ENCODE measurements around the gene GJD2.

GJD2 gene

DNA sequence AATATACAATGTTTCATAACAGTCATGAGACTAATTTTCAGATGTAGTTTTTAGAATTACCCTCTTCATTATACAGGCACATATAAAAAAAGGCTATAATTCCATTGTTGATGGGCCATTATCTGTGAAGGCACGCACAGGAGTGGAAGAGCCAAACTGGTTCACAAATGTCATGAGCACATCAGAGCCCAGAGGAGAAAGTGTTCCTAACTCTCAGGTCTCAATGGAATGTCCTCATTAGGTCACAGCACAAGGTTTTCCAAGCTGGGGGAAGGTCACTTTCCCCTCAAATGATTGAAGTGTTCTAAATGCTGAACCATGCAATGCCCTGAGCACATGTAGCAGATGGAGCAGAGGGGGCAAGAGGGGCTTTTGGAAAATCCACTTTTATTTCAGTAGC lies 41.2 kb downstream of the GJD2 start:
- Histone ChIP-seq H3K4me1 (ENCODE audit: control insufficient read depth, insufficient read depth, low read length) (no peaks in the 10 kb centered on the region), H3K36me3 (ENCODE audit: control insufficient read depth, insufficient read depth, low read length) (no peaks in the 10 kb centered on the region), H3K27ac (ENCODE audit: low read depth, low read length) (no peak overlapping the region), H3K9me3 (ENCODE audit: control insufficient read depth, insufficient read depth, low read length) (no peaks in the 10 kb centered on the region), H3K9ac (ENCODE audit: low read depth, low read length) (no peak overlapping the region), H3K4me3 (ENCODE audit: low read depth, low read length) (no peak overlapping the region), H3K27me3 (ENCODE audit: control insufficient read depth, insufficient read depth, low read length) (no peaks in the 10 kb centered on the region)

GRCh38 chr15:34709866-34710265 lies 44.9 kb downstream of the GJD2 start:
- Histone ChIP-seq H3K36me3 (ENCODE audit: control insufficient read depth, insufficient read depth, low read length) (no peaks in the 10 kb centered on the region), H3K4me1 (ENCODE audit: control insufficient read depth, insufficient read depth, low read length) (peaks cover 3% of the 10 kb centered on the region), H3K9me3 (ENCODE audit: control insufficient read depth, insufficient read depth, low read length) (no peaks in the 10 kb centered on the region), H3K27me3 (ENCODE audit: control insufficient read depth, insufficient read depth, low read length) (no peaks in the 10 kb centered on the region), H3K27ac (ENCODE audit: low read depth, low read length) (no peak overlapping the region), H3K4me3 (ENCODE audit: low read depth, low read length) (no peak overlapping the region), H3K9ac (ENCODE audit: low read depth, low read length) (no peak overlapping the region)

- Histone ChIP-seq H3K9ac (ENCODE audit: low read depth, low read length) (no peak overlapping the region), H3K27me3 (ENCODE audit: control insufficient read depth, insufficient read depth, low read length) (no peaks in the 10 kb centered on the region), H3K27ac (ENCODE audit: low read depth, low read length) (no peak overlapping the region), H3K9me3 (ENCODE audit: control insufficient read depth, insufficient read depth, low read length) (no peaks in the 10 kb centered on the region), H3K36me3 (ENCODE audit: control insufficient read depth, insufficient read depth, low read length) (no peaks in the 10 kb centered on the region), H3K4me3 (ENCODE audit: low read depth, low read length) (no peak overlapping the region), H3K4me1 (ENCODE audit: control insufficient read depth, insufficient read depth, low read length) (peaks cover 3% of the 10 kb centered on the region)
Observed at GRCh38 chr15:34708422-34708821, 46.4 kb downstream of the GJD2 start.

- H3K9me3 ChIP-seq (ENCODE audit: control insufficient read depth, insufficient read depth, low read length): no peaks in the 10 kb centered on the region
- H3K4me3 ChIP-seq (ENCODE audit: low read depth, low read length): no peak overlapping the region
- H3K27me3 ChIP-seq (ENCODE audit: control insufficient read depth, insufficient read depth, low read length): no peaks in the 10 kb centered on the region
- H3K9ac ChIP-seq (ENCODE audit: low read depth, low read length): no peak overlapping the region
- H3K27ac ChIP-seq (ENCODE audit: low read depth, low read length): no peak overlapping the region
- H3K4me1 ChIP-seq (ENCODE audit: control insufficient read depth, insufficient read depth, low read length): peaks cover 16% of the 10 kb centered on the region
- H3K36me3 ChIP-seq (ENCODE audit: control insufficient read depth, insufficient read depth, low read length): no peaks in the 10 kb centered on the region
Observed at GRCh38 chr15:34701536-34701935, 53.3 kb downstream of the GJD2 start.
